ENCODE results near the gene ICAM3.

Gene ICAM3

DNA sequence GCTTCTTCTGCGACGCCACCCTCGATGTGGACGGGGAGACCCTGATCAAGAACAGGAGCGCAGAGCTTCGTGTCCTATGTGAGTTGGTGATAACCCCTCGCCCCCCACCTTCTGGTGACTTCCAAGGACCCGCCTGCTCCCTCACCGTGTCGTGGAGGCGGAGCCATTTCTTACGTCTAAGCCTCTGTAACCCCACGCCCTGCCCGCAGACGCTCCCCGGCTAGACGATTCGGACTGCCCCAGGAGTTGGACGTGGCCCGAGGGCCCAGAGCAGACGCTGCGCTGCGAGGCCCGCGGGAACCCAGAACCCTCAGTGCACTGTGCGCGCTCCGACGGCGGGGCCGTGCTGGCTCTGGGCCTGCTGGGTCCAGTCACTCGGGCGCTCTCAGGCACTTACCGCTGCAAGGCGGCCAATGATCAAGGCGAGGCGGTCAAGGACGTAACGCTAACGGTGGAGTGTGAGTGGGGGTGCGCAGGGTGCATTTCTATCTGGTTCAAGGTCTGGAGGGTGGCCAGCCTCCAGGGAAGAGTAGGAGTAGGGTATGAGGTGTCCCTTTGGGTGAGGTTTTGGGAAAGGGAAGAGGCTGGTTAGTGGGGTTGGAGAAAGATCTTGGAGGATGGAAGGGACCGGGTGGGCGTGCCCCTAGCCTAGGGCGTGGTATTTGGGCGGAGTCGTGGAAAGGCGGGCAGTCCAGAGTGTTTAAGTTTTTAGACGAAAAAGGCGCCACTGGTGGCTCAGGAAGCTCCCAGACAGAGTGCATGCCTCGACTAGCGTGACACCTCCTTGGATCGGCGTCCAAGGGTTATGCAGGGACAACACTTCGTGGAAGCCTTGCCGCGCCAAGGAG, 46.4 kb downstream of the ICAM3 start:
- in situ Hi-C loops (cut with MboI; ENCODE audit: low sequenced_read_pairs), result no loop called here

DNA sequence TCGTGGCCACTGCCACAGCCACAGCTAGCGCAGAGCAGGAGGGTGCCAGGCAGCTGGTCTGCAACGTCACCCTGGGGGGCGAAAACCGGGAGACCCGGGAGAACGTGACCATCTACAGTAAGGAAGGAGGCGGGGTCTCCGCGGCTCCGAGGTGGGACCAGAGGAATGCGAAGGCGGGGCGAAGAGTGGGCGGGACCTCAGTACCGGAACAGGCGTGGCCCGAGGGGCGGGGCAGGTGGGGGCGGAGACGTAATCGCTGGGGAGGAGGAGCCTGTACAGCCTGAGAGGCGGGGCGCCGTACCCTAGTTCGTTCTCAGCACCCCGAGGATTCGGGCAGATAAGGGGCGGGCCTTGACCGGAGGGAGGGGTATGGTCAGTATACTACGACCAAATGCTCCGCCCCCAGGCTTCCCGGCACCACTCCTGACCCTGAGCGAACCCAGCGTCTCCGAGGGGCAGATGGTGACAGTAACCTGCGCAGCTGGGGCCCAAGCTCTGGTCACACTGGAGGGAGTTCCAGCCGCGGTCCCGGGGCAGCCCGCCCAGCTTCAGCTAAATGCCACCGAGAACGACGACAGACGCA, 47.1 kb downstream of the ICAM3 start:
- in situ Hi-C loops (cut with MboI; ENCODE audit: low sequenced_read_pairs), result no loop called here

DNA sequence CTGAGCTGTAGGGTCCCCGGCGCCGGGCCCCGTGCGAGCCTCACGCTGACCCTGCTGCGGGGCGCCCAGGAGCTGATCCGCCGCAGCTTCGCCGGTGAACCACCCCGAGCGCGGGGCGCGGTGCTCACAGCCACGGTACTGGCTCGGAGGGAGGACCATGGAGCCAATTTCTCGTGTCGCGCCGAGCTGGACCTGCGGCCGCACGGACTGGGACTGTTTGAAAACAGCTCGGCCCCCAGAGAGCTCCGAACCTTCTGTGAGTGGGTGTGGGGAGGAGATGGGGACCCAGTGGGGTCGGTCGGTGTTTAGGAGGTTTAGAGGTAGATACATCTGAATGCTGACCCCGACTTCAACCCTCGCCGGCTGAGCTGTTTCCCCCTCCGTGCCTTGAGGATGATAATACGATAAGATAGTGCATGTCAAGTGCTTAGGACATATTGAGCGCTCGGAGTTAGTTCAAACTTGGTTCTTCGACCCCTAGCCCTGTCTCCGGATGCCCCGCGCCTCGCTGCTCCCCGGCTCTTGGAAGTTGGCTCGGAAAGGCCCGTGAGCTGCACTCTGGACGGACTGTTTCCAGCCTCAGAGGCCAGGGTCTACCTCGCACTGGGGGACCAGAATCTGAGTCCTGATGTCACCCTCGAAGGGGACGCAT, 47.7 kb downstream of the ICAM3 start:
- in situ Hi-C loops (cut with MboI; ENCODE audit: low sequenced_read_pairs), result no loop called here

DNA sequence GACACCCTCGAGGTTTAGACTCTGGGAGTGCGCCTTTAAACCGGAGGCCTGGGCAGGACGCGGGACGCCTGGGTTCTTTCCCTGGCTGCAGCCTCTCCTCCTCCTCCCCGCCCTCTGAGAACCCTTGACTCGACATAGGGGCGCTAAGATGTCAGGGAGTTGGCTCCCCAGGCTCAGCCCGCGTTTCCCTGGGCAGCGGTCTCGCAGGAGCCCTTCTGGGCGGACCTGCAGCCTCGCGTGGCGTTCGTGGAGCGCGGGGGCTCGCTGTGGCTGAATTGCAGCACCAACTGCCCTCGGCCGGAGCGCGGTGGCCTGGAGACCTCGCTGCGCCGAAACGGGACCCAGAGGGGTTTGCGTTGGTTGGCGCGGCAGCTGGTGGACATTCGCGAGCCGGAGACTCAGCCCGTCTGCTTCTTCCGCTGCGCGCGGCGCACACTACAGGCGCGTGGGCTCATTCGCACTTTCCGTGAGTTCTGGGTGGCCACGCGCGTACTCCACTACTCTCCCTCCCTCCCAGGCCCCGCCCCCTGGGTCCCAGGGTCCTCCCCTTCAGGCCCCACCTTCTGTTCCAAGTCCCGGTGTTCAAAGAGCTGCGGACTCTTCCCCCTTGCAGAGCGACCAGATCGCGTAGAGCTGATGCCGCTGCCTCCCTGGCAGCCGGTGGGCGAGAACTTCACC, 48.4 kb downstream of the ICAM3 start:
- in situ Hi-C loops (cut with MboI; ENCODE audit: low sequenced_read_pairs), result no loop called here

DNA sequence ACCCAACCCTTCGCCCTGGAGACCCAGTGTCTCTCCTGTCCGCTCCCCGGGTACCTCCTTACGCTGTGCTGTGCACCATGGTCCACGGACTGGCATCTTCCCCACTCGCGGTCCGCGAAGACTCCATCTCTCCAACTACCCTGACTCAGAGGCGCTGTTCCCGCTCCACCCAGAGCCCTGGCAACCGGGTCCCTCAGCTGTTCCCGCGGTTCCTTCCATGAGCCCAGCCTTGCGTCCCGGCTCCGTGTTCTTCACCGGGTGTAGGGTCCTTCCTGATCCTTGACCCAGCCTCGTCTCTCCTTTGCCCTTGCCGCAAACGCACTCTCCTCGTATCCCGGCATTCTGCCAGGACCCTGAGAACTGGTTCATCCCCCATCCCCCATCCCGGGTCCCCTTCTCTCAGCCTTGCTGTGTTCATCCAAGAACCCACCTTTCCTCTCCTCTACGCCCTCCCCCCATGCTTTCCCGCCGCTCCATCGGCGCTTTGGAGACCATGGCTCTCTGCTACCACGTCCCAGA, 49.0 kb downstream of the ICAM3 start:
- in situ Hi-C loops (cut with MboI; ENCODE audit: low sequenced_read_pairs), result no loop called here

DNA sequence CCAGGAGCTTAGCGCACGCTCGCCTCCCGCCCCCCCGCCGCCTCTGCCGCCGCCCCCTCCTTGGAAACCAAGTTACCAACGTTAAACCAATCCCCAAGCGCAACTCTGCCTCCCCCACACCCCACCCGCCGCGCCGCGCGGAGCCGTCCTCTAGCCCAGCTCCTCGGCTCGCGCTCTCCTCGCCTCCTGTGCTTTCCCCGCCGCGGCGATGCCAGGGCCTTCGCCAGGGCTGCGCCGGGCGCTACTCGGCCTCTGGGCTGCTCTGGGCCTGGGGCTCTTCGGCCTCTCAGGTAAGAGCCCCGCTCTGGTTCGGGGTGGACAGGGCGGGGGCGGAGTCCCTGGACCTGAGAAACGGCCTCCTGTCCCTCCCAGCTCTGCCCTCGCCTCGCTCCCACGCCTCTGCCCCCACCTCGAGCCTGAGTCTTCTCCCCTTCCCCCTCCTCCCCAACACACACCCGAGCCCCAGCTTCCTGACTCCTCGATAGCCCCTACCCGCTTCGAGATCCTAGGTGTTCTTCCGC, 49.5 kb downstream of the ICAM3 start, which contains the start of gene ICAM5:
Gene ICAM5, plus strand, starts transcription at position 117 of the 521 bp plus-strand sequence. Its CDS starts 92 bp downstream, at position 209.
- in situ Hi-C loops (cut with MboI; ENCODE audit: low sequenced_read_pairs), result no loop called here

DNA sequence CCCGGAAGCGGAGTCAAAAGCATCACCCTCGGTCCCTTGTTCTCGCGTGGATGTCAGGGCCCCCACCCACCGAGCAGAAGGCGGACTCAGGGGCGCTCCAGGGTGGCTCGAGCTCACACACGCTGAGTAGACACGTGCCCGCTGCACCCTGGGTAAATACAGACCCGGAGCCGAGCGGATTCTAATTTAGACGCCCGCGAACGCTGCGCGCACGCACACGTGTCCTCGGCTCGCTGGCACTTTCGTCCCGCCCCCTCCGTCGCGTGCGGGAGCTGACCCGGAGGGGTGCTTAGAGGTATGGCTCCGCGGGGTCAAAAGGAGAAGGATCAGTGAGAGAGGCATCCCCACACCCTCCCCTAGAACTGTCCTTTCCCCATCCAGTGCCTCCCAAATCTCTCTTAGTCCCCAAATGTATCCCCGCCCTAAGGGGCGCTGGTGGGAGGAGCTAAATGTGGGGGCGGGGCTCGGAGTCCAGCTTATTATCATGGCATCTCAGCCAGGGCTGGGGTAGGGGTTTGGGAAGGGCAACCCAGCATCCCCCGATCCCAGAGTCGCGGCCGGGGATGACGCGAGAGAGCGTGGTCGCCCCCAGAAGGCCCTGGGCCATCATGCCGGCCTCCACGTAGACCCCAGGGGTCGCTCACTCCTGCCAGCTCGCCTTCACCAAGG, 50.1 kb downstream of the ICAM3 start:
- in situ Hi-C loops (cut with MboI; ENCODE audit: low sequenced_read_pairs), result no loop called here

DNA sequence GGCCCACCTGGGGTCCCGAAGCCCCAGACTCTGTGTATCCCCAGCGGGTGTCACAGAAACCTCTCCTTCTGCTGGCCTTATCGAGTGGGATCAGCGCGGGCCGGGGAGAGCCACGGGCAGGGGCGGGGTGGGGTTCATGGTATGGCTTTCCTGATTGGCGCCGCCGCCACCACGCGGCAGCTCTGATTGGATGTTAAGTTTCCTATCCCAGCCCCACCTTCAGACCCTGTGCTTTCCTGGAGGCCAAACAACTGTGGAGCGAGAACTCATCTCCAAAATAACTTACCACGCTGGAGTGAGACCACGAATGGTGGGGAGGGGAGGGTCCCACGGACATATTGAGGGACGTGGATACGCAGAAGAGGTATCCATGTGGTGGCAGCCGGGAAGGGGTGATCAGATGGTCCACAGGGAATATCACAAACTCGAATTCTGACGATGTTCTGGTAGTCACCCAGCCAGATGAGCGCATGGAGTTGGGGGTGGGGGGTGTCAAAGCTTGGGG, 50.7 kb downstream of the ICAM3 start:
- in situ Hi-C loops (cut with MboI; ENCODE audit: low sequenced_read_pairs), result no loop called here

DNA sequence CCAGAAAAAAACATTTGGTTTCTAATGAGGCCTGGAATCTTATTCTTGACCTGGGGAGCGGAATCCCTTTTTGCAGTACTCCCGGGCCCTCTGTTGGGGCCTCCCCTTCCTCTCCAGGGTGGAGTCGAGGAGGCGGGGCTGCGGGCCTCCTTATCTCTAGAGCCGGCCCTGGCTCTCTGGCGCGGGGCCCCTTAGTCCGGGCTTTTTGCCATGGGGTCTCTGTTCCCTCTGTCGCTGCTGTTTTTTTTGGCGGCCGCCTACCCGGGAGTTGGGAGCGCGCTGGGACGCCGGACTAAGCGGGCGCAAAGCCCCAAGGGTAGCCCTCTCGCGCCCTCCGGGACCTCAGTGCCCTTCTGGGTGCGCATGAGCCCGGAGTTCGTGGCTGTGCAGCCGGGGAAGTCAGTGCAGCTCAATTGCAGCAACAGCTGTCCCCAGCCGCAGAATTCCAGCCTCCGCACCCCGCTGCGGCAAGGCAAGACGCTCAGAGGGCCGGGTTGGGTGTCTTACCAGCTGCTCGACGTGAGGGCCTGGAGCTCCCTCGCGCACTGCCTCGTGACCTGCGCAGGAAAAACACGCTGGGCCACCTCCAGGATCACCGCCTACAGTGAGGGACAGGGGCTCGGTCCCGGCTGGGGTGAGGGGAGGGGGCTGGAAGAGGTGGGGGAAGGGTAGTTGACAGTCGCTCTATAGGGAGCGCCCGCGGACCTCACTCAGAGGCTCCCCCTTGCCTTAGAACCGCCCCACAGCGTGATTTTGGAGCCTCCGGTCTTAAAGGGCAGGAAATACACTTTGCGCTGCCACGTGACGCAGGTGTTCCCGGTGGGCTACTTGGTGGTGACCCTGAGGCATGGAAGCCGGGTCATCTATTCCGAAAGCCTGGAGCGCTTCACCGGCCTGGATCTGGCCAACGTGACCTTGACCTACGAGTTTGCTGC, 52.4 kb downstream of the ICAM3 start, which contains the start of gene ICAM4:
Gene ICAM4, plus strand, starts transcription at position 153 of the 935 bp plus-strand sequence. Its CDS starts 58 bp downstream, at position 211.
- in situ Hi-C loops (cut with MboI; ENCODE audit: low sequenced_read_pairs), result no loop called here

DNA sequence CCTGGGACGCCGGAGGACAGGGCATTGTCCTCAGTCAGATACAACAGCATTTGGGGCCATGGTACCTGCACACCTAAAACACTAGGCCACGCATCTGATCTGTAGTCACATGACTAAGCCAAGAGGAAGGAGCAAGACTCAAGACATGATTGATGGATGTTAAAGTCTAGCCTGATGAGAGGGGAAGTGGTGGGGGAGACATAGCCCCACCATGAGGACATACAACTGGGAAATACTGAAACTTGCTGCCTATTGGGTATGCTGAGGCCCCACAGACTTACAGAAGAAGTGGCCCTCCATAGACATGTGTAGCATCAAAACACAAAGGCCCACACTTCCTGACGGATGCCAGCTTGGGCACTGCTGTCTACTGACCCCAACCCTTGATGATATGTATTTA, 54.0 kb downstream of the ICAM3 start:
- in situ Hi-C loops (cut with MboI; ENCODE audit: low sequenced_read_pairs), result no loop called here

DNA sequence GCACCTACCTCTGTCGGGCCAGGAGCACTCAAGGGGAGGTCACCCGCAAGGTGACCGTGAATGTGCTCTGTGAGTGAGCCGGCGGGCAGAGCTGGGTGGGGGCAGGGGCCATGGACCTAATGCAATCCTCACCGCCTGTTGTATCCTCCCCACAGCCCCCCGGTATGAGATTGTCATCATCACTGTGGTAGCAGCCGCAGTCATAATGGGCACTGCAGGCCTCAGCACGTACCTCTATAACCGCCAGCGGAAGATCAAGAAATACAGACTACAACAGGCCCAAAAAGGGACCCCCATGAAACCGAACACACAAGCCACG, 54.5 kb downstream of the ICAM3 start:
- in situ Hi-C loops (cut with MboI; ENCODE audit: low sequenced_read_pairs), result no loop called here

DNA sequence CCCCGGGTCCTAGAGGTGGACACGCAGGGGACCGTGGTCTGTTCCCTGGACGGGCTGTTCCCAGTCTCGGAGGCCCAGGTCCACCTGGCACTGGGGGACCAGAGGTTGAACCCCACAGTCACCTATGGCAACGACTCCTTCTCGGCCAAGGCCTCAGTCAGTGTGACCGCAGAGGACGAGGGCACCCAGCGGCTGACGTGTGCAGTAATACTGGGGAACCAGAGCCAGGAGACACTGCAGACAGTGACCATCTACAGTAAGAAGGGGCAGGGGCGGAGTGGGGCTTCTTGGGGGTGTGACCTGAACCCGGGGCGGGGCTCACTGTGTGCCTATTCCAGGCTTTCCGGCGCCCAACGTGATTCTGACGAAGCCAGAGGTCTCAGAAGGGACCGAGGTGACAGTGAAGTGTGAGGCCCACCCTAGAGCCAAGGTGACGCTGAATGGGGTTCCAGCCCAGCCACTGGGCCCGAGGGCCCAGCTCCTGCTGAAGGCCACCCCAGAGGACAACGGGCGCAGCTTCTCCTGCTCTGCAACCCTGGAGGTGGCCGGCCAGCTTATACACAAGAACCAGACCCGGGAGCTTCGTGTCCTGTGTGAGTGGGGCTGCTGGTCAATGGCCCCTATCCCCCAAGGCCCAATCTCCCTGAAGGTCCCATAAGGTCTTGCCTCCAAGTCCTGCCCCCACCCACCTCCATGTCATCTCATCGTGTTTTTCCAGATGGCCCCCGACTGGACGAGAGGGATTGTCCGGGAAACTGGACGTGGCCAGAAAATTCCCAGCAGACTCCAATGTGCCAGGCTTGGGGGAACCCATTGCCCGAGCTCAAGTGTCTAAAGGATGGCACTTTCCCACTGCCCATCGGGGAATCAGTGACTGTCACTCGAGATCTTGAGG, 55.1 kb downstream of the ICAM3 start:
- in situ Hi-C loops (cut with MboI; ENCODE audit: low sequenced_read_pairs), result no loop called here

Data from HL-60/S4 (cell line).